Kidney epithelial cell (primary cell): ENCODE measurements around the gene ALPG. TPM values are rescaled to one million over a fixed set of nuclear protein-coding genes. Genes with fewer than 3 reads are reported as not detected.

ENCODE experiments used
- DNase-seq: peaks from one replicate; pipeline ENCODE4 v3.0.0-alpha.2; 2010; ENCODE audit warnings: low read depth
- H3K27me3 ChIP-seq: 2 replicates; pipeline ENCODE4 v1.6.0; 2011; ENCODE audit warnings: low read length; ENCODE audit not compliant: control insufficient read depth, insufficient read depth
- H3K36me3 ChIP-seq: 2 replicates; pipeline ENCODE4 v1.5.1; 2011; ENCODE audit warnings: low read length; ENCODE audit not compliant: control insufficient read depth, insufficient read depth
- H3K4me3 ChIP-seq: 2 replicates; pipeline ENCODE4 v1.5.1; 2011; ENCODE audit warnings: low read depth, mild to moderate bottlenecking, control low read depth, low read length
- total RNA-seq: library from RNA; depleted of rRNA; stranded (reverse); fragments of >200 nt; gene quantifications from 2 replicates; pipeline ENCODE4 v1.2.3, GENCODE V29; 2015
- TF ChIP-seq, protein P1 (sequence below): IDR thresholded peaks from 2 replicates; pipeline ENCODE4 v1.5.1; 2011; ENCODE audit warnings: mild to moderate bottlenecking, moderate library complexity, low read length, control low read depth, inconsistent platforms; ENCODE audit not compliant: insufficient read depth, poor library complexity, severe bottlenecking

ALPG gene
- total RNA-seq, 1 donor from 2014 or later = not detected

DNA sequence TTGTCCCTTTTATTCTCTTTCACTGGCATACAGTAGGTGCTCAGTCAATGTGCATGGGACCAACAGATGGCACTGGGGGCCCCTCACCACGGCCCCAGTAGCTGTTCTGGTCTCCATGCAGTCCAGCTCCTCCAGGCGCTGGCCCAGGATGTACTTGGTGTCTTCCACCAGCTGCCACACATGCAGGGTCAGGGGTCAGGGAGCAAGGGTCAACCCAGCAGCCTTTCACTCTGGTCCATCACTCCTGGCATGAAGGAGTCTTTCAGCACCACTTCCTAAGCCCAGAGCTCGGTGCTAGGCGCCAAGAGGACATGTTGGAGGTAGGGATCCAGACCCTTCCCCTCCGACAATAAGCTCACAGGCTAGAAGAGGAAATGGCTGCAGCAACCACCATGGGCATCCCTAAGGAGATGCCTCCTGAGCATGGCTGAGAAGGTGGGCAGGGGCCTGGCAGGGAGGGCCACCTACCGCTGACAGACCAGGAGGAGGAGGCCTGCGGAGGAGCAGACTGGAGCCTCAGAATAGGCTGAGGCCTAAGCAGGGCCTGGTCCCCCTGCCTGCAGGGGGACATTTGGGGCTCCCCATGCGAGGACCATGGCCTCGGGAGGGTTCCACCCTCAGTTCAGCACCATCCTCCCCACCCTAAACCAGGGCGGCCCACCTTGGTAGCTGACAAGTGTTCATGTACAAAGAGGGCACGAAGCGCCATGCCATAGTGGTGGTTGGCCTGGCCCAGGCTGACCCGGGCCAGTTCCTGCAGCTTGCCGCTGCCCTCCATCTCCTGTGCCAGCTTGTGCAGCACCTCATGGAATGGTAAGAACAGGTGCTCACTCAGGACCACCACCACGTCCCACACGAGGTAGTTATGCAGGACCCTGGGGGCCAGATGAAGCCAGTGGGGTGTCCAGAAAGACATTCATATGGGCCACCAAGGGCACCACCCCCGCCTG, 10.2 kb downstream of the ALPG start:
- TF ChIP-seq, protein P1, sequence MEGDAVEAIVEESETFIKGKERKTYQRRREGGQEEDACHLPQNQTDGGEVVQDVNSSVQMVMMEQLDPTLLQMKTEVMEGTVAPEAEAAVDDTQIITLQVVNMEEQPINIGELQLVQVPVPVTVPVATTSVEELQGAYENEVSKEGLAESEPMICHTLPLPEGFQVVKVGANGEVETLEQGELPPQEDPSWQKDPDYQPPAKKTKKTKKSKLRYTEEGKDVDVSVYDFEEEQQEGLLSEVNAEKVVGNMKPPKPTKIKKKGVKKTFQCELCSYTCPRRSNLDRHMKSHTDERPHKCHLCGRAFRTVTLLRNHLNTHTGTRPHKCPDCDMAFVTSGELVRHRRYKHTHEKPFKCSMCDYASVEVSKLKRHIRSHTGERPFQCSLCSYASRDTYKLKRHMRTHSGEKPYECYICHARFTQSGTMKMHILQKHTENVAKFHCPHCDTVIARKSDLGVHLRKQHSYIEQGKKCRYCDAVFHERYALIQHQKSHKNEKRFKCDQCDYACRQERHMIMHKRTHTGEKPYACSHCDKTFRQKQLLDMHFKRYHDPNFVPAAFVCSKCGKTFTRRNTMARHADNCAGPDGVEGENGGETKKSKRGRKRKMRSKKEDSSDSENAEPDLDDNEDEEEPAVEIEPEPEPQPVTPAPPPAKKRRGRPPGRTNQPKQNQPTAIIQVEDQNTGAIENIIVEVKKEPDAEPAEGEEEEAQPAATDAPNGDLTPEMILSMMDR = no peak
- H3K4me3 ChIP-seq = no peak overlapping the region
- H3K36me3 ChIP-seq = no peaks in the 10 kb centered on the region
- DNase-seq = no peak
- H3K27me3 ChIP-seq = peaks cover 66% of the 10 kb centered on the region

DNA sequence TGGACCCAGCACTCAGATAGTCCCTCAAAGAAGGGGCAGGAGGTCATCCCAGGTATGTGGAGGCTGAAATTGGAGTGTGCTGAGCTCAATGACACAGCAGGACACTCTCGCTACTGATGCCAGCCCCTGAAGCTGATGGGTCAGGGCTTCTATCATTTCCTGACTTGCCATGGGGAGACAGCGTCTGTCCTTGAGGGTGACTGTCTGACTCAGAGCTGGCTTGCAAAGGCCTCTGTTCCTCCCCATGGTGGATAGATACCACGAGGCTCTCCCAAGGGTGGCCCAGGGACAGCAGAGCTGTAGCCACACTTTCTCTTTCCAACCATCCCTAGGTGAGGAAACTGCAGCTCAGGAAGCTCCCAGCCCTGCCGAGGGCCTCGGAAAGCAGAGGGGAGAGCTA, 10.8 kb downstream of the ALPG start:
- H3K36me3 ChIP-seq = no peaks in the 10 kb centered on the region
- TF ChIP-seq, protein P1 = no peak
- peaks cover 72% of the 10 kb centered on the region for H3K27me3 ChIP-seq

DNA sequence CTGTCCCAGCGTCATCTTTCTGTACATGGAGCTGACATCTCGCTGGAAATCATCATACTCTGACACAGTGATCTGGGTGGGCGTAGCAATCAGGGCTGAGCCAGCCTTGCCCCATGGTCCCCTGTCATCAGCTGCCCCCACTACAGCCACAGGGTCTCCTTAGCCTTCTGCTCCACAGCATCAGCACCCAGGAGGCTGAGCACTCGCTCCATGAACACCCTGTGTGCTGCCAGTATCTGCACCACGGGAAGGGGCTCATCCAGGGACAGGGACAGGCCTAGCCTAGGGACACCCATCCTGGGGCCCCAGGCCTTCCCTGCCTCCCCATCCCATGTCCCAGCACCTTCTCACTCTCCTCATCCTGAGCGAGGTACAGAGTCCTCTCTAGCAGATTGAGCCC, 11.4 kb downstream of the ALPG start:
- peaks cover 69% of the 10 kb centered on the region for H3K27me3 ChIP-seq
- DNase-seq = no peak
- TF ChIP-seq, protein P1 = no peak
- H3K36me3 ChIP-seq = no peaks in the 10 kb centered on the region
- H3K4me3 ChIP-seq = no peak overlapping the region

More for the DNA sequence above, 10.8 kb downstream of the ALPG start:
- no peak for DNase-seq
- H3K4me3 ChIP-seq = no peak overlapping the region

DNA sequence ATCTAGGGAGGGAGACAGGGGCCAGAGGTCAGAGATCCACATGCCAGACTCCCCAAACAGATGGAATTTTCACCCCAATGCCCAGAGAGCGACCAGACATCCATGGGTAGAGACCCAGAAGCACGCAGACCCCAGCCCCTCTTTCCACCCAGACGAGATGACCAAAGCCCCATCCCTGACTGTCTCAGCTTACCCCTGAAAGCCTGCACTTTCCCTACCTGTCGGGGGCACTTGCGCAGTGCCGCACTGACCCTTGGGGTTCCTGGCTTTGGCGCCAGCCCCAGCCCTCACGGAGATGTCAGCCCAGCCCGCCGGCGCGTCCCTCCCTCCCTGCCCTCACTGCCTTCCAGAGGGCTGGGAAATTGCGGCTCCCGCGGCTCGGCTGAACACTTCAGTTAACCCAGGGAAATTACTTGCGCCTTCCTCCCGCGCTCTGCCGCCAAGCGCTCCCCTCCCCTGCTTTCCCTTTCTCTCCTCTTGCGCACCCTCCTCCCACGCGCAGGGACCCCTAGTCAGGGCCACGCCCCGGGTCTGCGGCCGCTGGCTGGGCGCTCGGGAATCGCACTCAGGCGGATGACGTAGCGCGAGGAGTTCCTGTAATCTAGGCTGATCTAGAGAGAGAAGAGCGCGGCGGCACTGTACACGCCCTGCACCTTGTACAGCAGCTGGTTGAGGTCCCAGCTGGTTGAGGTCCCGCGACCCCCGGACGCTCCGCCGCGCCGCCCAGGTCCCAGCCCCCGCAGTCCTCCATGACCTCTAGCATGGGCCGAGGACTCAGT, 12.0 kb downstream of the ALPG start:
- Histone ChIP-seq H3K4me3 (no peak overlapping the region), H3K27me3 (peaks cover 68% of the 10 kb centered on the region), H3K36me3 (no peaks in the 10 kb centered on the region)
- TF ChIP-seq, protein P1 = no peak
- no peak for DNase-seq

DNA sequence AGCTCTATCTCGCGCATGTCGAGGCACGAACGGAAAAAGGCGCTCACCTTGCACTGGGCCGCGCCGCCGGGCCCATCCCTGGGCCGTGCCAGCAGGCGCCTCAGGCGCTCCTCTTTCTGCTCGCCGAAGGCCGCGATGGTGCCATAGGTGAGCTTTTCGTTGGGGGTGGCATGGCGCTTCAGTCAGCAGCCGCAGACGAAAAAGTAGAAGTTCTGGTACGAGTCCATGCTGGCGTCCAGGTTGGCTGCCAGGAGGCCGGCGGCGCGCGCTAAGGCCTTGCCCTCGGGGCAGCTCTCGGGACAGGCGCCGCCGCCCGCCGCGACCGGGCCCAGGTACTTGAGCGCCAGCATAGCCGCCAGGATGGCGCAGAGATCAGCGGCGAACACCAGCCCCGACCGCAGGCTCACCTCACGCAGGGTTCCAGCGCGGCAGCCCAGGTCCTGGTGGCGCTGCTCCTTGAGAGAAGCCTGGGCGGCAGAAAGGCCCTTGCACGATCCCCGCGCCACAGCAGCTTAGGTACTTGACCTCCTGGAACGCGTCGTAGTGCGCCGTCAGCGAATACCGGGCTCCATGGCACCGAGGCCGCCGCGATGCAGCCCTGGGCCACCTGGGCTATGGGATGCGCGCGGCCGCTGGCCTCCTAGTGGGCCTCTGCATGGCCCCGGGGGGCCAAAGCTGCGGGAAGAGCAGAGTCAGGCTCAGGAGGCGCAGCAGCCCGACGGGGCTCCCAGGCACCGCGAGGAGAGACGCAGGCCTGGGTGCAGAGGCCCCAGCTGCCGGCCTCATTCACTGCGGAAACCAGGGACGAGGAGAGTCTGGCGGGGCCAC, 12.8 kb downstream of the ALPG start:
- Histone ChIP-seq H3K36me3 (no peaks in the 10 kb centered on the region), H3K27me3 (peaks cover 69% of the 10 kb centered on the region), H3K4me3 (no peak overlapping the region)
- TF ChIP-seq, protein P1 = no peak
- DNase-seq = no peak
